ENCODE results near the gene REPS1. TPM values are rescaled to one million over a fixed set of nuclear protein-coding genes. Genes with fewer than 3 reads are reported as not detected.

The REPS1 gene
- total RNA-seq, 1 experiment from 2014 or later, result 63.4 TPM

- ChIA-PET POLR2A (ENCODE audit: low non-redundant PET) (no interaction called here), CTCF (interaction anchor here (0.7 kb wide), 1 partner anchor 78 kb away, joined by 10 read pairs; no protein-coding TSS in a partner anchor)
- no peak for DNase-seq (ENCODE audit: low spot score)
- intact Hi-C loops (cut with micrococcal nuclease; ENCODE audit: unreplicated experiment), result no loop called here
- no peaks in the 10 kb centered on the region for H3K9me3 ChIP-seq (ENCODE audit: low read depth, low read length, poor library complexity, severe bottlenecking)
- no TSS peak for BruUV-seq (replicated peaks)
- H3K27ac ChIP-seq (ENCODE audit: low read depth, low read length, poor library complexity, severe bottlenecking), result no peak overlapping the region
- no peak overlapping the region for H3K4me3 ChIP-seq (ENCODE audit: low read depth, low read length, poor library complexity, severe bottlenecking)
- H3K27me3 ChIP-seq (replicated peaks; ENCODE audit: insufficient read depth, low read depth, low read length, poor library complexity), result no peaks in the 10 kb centered on the region
- H3K4me1 ChIP-seq (ENCODE audit: insufficient read depth, low read length, poor library complexity, severe bottlenecking), result no peaks in the 10 kb centered on the region
- H3K36me3 ChIP-seq (ENCODE audit: insufficient read depth, low read length, poor library complexity, severe bottlenecking), result no peaks in the 10 kb centered on the region
- TF ChIP-seq EZH2 (IDR thresholded peaks at IDR 0.05; ENCODE audit: borderline replicate concordance, low read depth, low read length, poor library complexity, severe bottlenecking) (no peak), CTCF (conservative IDR thresholded peaks at IDR 0.05; ENCODE audit: low read depth, low read length) (no peak)
Observed at GRCh38 chr6:138864343-138864890, 123.6 kb downstream of the REPS1 start.

GRCh38 chr6:138863321-138863720 lies 124.7 kb downstream of the REPS1 start:
- intact Hi-C loops (cut with micrococcal nuclease; ENCODE audit: unreplicated experiment), result no loop called here
- H3K36me3 ChIP-seq (ENCODE audit: insufficient read depth, low read length, poor library complexity, severe bottlenecking), result no peaks in the 10 kb centered on the region
- no peaks in the 10 kb centered on the region for H3K4me1 ChIP-seq (ENCODE audit: insufficient read depth, low read length, poor library complexity, severe bottlenecking)
- H3K27ac ChIP-seq (ENCODE audit: low read depth, low read length, poor library complexity, severe bottlenecking), result no peak overlapping the region
- POLR2A ChIA-PET (ENCODE audit: low non-redundant PET), result no interaction called here
- CTCF ChIA-PET, result no interaction called here
- H3K4me3 ChIP-seq (ENCODE audit: low read depth, low read length, poor library complexity, severe bottlenecking), result no peak overlapping the region
- BruUV-seq (replicated peaks), result no TSS peak
- TF ChIP-seq CTCF (conservative IDR thresholded peaks at IDR 0.05; ENCODE audit: low read depth, low read length) (no peak), EZH2 (IDR thresholded peaks at IDR 0.05; ENCODE audit: borderline replicate concordance, low read depth, low read length, poor library complexity, severe bottlenecking) (no peak)
- DNase-seq (ENCODE audit: low spot score), result no peak
- H3K27me3 ChIP-seq (replicated peaks; ENCODE audit: insufficient read depth, low read depth, low read length, poor library complexity), result no peaks in the 10 kb centered on the region
- no peaks in the 10 kb centered on the region for H3K9me3 ChIP-seq (ENCODE audit: low read depth, low read length, poor library complexity, severe bottlenecking)

- intact Hi-C loops (cut with micrococcal nuclease; ENCODE audit: unreplicated experiment), result no loop called here
- POLR2A ChIA-PET (ENCODE audit: low non-redundant PET), result no interaction called here
- H3K4me3 ChIP-seq (ENCODE audit: low read depth, low read length, poor library complexity, severe bottlenecking), result no peak overlapping the region
- H3K9me3 ChIP-seq (ENCODE audit: low read depth, low read length, poor library complexity, severe bottlenecking), result no peaks in the 10 kb centered on the region
- CTCF ChIA-PET, result no interaction called here
- H3K27me3 ChIP-seq (replicated peaks; ENCODE audit: insufficient read depth, low read depth, low read length, poor library complexity), result no peaks in the 10 kb centered on the region
- H3K27ac ChIP-seq (ENCODE audit: low read depth, low read length, poor library complexity, severe bottlenecking), result no peak overlapping the region
- TF ChIP-seq CTCF (conservative IDR thresholded peaks at IDR 0.05; ENCODE audit: low read depth, low read length), result no peak
- TF ChIP-seq EZH2 (IDR thresholded peaks at IDR 0.05; ENCODE audit: borderline replicate concordance, low read depth, low read length, poor library complexity, severe bottlenecking), result no peak
- no TSS peak for BruUV-seq (replicated peaks)
- no peaks in the 10 kb centered on the region for H3K36me3 ChIP-seq (ENCODE audit: insufficient read depth, low read length, poor library complexity, severe bottlenecking)
- no peaks in the 10 kb centered on the region for H3K4me1 ChIP-seq (ENCODE audit: insufficient read depth, low read length, poor library complexity, severe bottlenecking)
- no peak for DNase-seq (ENCODE audit: low spot score)
Observed at GRCh38 chr6:138862456-138862855, 125.6 kb downstream of the REPS1 start.
